Left lung (tissue), 10 donors: ENCODE results near the gene PKNOX2. TPM values are rescaled to one million over a fixed set of nuclear protein-coding genes. Genes with fewer than 3 reads are reported as not detected.

ENCODE experiments used
- ATAC-seq: fragments of 200-7000 bp; cut with Tn5 transposase; one replicate; pipeline ENCODE4 v1.9.1; 2020; ENCODE audit warnings: moderate library complexity
- DNase-seq, 4 donors: peaks; one replicate each; pipeline ENCODE4 v3.0.0-alpha.2; 2013 to 2020
- H3K27ac ChIP-seq, 2 donors: fragments of 200-600 bp; sonication (generic) in 1 of 2; one replicate each; pipeline versions ENCODE4 v1.5.0 to v1.8.0; 2020 to 2021
- H3K27me3 ChIP-seq, 2 donors: fragments of 200-600 bp; sonication (generic) in 1 of 2; one replicate each; pipeline versions ENCODE4 v1.5.0 to v1.8.0; 2020 to 2021
- H3K36me3 ChIP-seq, 2 donors: fragments of 200-600 bp; sonication (generic) in 1 of 2; one replicate each; pipeline versions ENCODE4 v1.5.0 to v1.8.0; 2020 to 2021
- H3K4me1 ChIP-seq, 2 donors: fragments of 200-600 bp; one replicate each; pipeline ENCODE4 v1.8.0; 2021
- H3K4me3 ChIP-seq, 2 donors: fragments of 200-600 bp; sonication (generic) in 1 of 2; one replicate each; pipeline versions ENCODE4 v1.5.0 to v1.8.0; 2020 to 2021; ENCODE audit warnings: mild to moderate bottlenecking in 1 of 2
- H3K9me3 ChIP-seq, 2 donors: fragments of 200-600 bp; sonication (generic) in 1 of 2; one replicate each; pipeline versions ENCODE4 v1.5.0 to v1.8.0; 2020 to 2021
- CTCF ChIP-seq, 2 donors: fragments of 200-600 bp; sonication (generic) in 1 of 2; IDR thresholded peaks; one replicate each; pipeline versions ENCODE4 v1.5.0 to v1.8.0; 2021; ENCODE audit warnings: antibody characterized with exemption in 2 of 2
- intact Hi-C, 2 donors: fragments of 100-400 bp; cut with DNase I; formaldehyde crosslinking; loops; one replicate each; pipeline versions ENCODE4 v1.11.2 to v1.14.2; 2022
- polyA plus RNA-seq, 6 donors: library from polyadenylated mRNA; unstranded; fragments of 120-200 nt; gene quantifications; one replicate each; pipeline ENCODE4 v1.2.1, GENCODE V29; 2013; ENCODE audit not compliant: insufficient read length in 6 of 6
- total RNA-seq, 2 donors: library from RNA; stranded (reverse); fragmentation: NEBNext Ultra II Directional; extraction: Animal tissue kit (Norgen Biotek cat#: 25700); gene quantifications; one replicate each; pipeline ENCODE4 v1.2.1, GENCODE V29; 2021
- donor health status: DM: no; HTN: yes; CAD: no.
- donor health status: DM: no; HTN: no; CAD: no.

The PKNOX2 gene
- total and polyA plus RNA-seq, 8 donors, result 6.7 to 18.9 (median 16.7) TPM

GRCh38 chr11:125272092-125272491 is 107.5 kb downstream of the PKNOX2 start:
- no peak for ATAC-seq
- no peak for DNase-seq
- no peak overlapping the region for H3K27ac ChIP-seq
- no peaks in the 10 kb centered on the region for H3K36me3 ChIP-seq
- H3K27me3 ChIP-seq, result no peaks in the 10 kb centered on the region
- H3K9me3 ChIP-seq, result no peaks in the 10 kb centered on the region
- no peaks in the 10 kb centered on the region for H3K4me1 ChIP-seq
- no peak overlapping the region for H3K4me3 ChIP-seq
- TF ChIP-seq CTCF (IDR thresholded peaks at IDR 0.05), result no peak
- intact Hi-C loops, result no loop called here

GRCh38 chr11:125272821-125273220 is 108.3 kb downstream of the PKNOX2 start:
- ATAC-seq, result no peak
- H3K27me3 ChIP-seq, result no peaks in the 10 kb centered on the region
- TF ChIP-seq CTCF (IDR thresholded peaks at IDR 0.05), result no peak
- no peaks in the 10 kb centered on the region for H3K4me1 ChIP-seq
- no peaks in the 10 kb centered on the region for H3K36me3 ChIP-seq
- no peak overlapping the region for H3K4me3 ChIP-seq
- H3K9me3 ChIP-seq, result no peaks in the 10 kb centered on the region
- intact Hi-C loops, result no loop called here
- no peak overlapping the region for H3K27ac ChIP-seq
- DNase-seq, result no peak

GRCh38 chr11:125273519-125274000 is 109.0 kb downstream of the PKNOX2 start:
- H3K36me3 ChIP-seq, result no peaks in the 10 kb centered on the region
- no peak overlapping the region for H3K27ac ChIP-seq
- H3K4me1 ChIP-seq, result no peaks in the 10 kb centered on the region
- H3K9me3 ChIP-seq, result no peaks in the 10 kb centered on the region
- ATAC-seq (no peak), DNase-seq (no peak)
- intact Hi-C loops, result no loop called here
- TF ChIP-seq CTCF (IDR thresholded peaks at IDR 0.05), result no peak
- no peaks in the 10 kb centered on the region for H3K27me3 ChIP-seq
- no peak overlapping the region for H3K4me3 ChIP-seq

GRCh38 chr11:125274309-125274708 is 109.8 kb downstream of the PKNOX2 start:
- intact Hi-C loops, result no loop called here
- no peak for ATAC-seq
- Histone ChIP-seq H3K27ac (no peak overlapping the region), H3K9me3 (no peaks in the 10 kb centered on the region), H3K4me1 (no peaks in the 10 kb centered on the region), H3K27me3 (no peaks in the 10 kb centered on the region), H3K4me3 (no peak overlapping the region), H3K36me3 (no peaks in the 10 kb centered on the region)
- no peak for DNase-seq
- no peak for TF ChIP-seq CTCF (IDR thresholded peaks at IDR 0.05)

GRCh38 chr11:125274774-125275173 is 110.2 kb downstream of the PKNOX2 start:
- intact Hi-C loops, result no loop called here
- ATAC-seq, result no peak
- Histone ChIP-seq H3K27ac (no peak overlapping the region), H3K4me1 (no peaks in the 10 kb centered on the region), H3K36me3 (no peaks in the 10 kb centered on the region), H3K9me3 (no peaks in the 10 kb centered on the region), H3K27me3 (no peaks in the 10 kb centered on the region), H3K4me3 (no peak overlapping the region)
- DNase-seq, result no peak
- no peak for TF ChIP-seq CTCF (IDR thresholded peaks at IDR 0.05)
